HG03439 (cell line): ENCODE data around the gene GNAI3.

Experiments used
- ATAC-seq: cut with Tn5 transposase; IDR thresholded peaks from one replicate; pipeline ENCODE4 v1.9.1; 2021; ENCODE audit warnings: mild to moderate bottlenecking, moderate library complexity; ENCODE audit not compliant: unreplicated experiment

The GNAI3 gene

DNA sequence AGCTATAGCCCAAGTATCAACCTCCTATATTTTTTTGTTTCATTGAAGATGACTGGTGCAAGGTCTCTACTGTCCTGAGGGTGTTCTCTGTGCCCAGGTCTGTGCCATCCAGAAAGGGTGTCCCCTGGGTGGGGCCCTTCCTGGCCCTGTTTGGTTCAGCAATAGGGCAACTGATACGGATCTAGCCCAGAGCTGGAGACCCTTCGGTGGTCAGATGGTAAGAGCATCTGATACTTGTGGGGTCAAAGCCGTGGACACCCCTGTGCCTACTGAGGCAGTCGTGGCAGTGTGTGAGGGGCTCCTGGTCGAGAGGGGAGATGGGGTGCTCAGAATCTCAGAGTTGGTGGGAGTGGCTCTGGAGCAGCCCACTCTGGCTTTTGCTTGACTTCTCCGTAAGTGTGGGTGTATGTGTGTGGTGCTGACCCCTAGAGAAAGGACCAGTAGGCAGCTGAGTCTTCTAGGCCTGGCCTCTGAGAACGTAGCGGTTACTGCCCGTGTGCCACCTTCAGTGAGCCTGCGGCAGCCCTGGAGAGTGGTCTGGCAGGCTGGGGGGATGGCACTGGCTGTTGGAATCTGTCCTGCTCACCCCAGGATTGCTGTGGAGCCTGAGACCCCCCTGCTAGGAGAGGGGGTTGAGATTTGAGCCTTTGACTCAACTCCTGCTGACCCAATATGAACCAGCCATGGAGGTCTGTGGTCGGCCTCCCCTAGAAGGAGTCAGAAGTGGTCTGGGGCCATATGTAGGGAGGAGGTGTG lies 73.9 kb downstream of the GNAI3 start:
- ATAC-seq: no peak

GRCh38 chr1:109622895-109623294 lies 74.5 kb downstream of the GNAI3 start:
- ATAC-seq: no peak

GRCh38 chr1:109623601-109624161 lies 75.3 kb downstream of the GNAI3 start:
- no peak for ATAC-seq

GRCh38 chr1:109624201-109625010 lies 76.0 kb downstream of the GNAI3 start:
- no peak for ATAC-seq

DNA sequence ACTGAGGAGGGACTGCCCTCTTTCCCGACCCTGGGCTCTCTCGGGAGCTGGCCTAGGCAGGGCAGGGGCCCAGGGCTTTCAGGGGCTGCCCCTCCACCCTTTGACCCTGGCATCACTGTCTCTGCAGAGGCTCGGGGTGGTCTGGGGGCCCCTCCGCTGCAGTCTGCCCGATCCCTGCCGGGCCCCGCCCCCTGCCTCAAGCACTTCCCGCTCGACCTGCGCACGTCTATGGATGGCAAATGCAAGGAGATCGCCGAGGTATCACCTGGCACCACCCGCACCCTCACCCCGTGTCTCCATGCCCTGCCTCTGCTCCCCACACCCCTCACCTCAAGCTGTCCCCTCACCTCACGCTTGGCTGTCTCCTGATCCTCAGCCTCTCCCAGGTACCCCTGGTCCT lies 76.8 kb downstream of the GNAI3 start:
- no peak for ATAC-seq

DNA sequence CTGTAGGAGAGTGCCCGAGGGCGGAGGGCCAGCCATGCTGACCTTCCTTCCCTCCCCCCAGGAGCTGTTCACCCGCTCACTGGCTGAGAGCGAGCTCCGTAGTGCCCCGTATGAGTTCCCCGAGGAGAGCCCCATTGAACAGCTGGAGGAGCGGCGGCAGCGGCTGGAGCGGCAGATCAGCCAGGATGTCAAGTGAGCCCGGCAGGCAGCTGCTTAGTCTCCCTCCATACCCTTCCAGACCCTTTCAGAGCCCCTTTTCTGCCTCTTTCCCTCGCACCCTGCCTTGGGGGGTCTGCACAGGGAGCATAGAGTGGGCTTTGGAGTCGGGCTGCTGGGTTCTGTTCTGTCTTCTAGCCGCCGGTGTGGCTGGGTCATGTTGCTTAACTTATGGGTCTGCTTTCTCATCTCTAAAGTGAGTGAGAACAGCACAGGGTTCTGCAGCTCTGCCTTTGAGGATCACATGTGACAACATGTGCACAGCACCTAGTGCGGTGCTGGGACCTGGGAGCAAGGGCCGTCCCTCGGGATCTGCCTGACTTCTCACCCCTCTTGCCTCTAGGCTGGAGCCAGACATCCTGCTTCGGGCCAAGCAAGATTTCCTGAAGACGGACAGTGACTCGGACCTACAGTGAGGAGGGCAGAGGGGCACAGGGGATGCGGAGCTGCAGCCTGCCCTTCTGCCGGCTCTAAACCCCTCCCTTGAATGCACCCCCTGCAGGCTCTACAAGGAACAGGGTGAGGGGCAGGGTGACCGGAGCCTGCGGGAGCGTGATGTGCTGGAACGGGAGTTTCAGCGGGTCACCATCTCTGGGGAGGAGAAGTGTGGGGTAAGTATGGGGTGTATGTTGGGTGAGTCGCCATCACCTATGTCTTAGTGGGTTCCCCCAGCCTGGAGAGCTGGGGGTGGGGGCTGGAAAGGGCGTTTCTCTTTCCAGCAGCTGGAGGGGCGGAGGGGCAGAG lies 77.5 kb downstream of the GNAI3 start:
- no peak for ATAC-seq

DNA sequence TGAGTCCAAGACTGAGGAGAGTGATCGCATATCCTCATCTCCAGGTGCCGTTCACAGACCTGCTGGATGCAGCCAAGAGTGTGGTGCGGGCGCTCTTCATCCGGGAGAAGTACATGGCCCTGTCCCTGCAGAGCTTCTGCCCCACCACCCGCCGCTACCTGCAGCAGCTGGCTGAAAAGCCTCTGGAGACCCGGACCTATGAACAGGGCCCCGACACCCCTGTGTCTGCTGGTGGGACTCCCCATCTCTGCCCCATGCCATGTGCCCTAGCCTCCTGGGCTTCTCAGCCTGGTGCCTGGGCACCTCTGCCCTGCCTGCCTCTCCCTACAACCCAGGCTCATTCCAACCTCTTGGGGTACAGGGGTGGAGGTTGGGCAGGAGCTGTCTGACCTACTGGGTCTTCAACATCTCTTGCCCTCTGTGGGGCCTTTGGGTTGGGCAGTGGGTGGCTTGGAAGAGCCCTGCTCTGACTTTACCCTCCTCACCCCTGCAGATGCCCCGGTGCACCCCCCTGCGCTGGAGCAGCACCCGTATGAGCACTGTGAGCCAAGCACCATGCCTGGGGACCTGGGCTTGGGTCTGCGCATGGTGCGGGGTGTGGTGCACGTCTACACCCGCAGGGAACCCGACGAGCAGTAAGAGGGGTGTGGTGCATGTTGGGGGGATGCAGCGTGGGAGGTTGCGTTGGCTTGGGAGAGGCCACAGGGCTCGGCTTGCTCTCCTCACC lies 78.4 kb downstream of the GNAI3 start:
- no peak for ATAC-seq

DNA sequence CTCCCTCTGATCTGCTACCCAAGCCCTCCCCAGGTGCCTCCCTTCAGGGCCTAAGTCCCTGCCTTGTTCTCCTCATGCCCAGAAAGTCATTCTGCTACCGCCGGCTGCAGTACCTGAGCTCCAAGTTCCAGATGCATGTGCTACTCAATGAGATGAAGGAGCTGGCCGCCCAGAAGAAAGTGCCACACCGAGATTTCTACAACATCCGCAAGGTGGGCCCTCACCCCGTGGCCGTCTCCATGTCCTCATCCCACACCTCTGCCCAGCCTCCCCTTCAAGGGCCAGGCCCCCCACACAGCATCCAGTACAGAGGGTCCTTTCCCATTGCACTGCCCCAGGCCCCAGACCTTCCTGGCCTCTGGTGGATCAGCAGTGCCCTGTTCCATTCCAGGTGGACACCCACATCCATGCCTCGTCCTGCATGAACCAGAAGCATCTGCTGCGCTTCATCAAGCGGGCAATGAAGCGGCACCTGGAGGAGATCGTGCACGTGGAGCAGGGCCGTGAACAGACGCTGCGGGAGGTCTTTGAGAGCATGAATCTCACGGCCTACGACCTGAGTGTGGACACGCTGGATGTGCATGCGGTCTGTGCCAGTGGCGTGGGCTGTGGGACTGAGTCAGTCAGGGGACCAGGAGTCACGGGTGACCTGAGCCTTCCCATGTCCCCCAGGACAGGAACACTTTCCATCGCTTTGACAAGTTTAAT lies 79.4 kb downstream of the GNAI3 start:
- no peak for ATAC-seq

GRCh38 chr1:109628540-109629321 lies 80.3 kb downstream of the GNAI3 start:
- ATAC-seq: no peak

GRCh38 chr1:109629372-109630030 lies 81.1 kb downstream of the GNAI3 start:
- ATAC-seq: no peak

- no peak for ATAC-seq
Measured at GRCh38 chr1:109630081-109630897, 81.9 kb downstream of the GNAI3 start.

DNA sequence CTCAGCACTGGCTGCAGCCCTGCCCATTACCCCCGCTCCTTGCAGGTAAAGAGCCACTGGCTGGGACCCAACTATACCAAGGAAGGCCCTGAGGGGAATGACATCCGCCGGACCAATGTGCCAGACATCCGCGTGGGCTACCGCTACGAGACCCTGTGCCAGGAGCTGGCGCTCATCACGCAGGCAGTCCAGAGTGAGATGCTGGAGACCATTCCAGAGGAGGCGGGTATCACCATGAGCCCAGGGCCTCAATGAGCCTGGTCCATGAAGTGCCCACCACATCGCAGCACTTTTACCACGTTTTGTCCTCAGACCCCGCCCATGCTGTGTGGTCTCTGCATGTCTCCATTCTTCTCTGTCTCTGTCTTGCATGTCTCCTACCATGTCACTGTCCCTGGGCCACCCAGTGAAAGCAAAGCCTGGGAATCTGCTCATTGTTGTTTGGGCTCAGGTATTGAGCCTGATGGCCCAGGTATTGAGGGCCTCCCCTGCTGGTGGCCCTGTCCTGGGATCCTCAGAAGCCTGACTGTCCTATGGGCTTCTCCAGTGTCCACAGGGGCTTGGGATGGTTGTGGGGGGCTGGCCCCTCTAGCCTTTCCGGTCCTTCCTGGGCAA lies 82.6 kb downstream of the GNAI3 start:
- no peak for ATAC-seq

DNA sequence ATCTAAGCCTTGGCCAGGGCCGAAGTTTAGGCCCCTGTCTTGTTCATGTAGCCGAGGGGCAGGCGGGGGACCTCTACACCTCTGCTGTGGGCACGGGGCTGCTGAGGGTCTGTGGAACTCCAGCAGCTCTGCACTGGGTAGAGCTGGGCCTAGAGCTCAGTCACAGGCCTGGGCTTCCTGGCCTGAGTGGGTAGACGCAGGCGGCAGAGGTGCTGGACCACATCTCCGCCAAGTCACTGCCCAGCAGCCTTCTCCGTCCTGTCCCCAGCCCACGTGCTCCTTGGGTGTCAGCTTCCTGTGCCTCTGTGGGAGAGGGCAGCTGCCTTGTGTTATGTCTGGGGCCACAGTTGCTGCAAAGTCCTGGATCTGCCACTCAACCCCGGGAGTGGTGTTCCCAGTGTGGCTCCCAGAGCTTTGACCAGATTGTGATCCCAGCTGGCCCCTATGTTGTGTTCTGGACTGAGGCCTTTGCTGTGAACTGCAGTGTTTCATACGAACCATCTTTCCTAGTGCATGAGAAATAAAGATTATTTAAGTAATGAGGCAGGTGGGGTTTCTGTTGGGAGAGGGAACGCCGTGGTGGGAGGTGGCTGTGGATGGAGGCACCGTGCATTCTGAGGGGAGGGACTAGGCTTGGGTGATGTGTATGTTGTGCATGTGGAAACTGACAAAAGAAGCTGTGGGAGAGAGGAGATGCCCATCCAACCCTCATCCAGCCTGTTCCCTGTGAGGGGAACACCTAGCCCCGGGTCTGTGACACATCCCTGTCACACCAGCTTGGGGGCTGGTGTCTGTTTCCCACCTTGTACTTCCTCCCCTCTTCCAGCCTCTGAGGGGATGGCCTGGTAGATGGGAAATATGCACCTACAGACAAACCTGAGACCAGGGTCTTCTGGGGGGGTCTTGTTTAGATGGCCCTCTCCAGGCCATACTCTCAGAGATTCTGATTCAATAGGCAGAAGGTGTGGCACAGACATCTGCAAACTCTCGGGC lies 83.4 kb downstream of the GNAI3 start:
- ATAC-seq: no peak

DNA sequence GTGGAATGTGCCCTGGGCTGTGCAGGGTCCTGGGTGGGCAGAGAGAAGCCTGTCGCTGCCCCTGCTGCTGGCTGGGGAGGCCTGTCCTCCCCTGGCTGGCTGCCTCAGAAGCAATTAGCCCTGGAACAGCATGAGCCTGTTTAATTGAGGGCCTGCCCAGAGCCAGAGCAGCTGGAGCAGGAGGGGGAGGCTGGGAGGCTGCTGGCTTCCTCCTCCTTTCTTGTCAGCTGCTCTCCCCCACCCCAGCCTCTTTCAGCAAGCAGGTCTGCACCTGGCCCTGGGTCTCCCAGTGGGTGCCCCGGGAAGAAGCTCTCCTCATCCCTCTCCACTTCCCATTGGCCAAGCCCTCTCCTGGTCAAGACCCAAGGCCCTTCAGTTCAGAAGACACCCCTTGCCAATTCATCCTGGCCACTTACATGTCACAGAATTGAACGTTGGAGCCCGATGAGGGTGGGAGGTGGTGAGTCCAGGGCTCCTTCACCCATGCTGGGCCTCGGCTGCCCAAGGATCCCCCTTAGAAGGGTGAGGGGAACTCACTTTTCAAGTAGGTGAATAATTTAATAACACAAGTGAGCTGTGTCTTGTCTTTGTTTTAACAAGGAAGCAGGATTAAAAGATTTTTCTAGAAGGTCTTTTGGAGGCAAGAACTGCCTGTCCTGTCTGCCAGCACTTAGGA lies 84.4 kb downstream of the GNAI3 start:
- no peak for ATAC-seq

- ATAC-seq: no peak
Measured at GRCh38 chr1:109634292-109634691, 85.9 kb downstream of the GNAI3 start.
